Left colon (tissue), 2 donors: ENCODE measurements around the gene BAX. TPM values are rescaled to one million over a fixed set of nuclear protein-coding genes. Genes with fewer than 3 reads are reported as not detected.
"Not testable (repeated sequence)": the region's sequence is repeated elsewhere in the genome, so short reads cannot be mapped to it uniquely, and the experiment has no call there.

ENCODE experiments used
- ATAC-seq: fragments of 200-7000 bp; cut with Tn5 transposase; one replicate; pipeline ENCODE4 v1.9.1; 2020; ENCODE audit warnings: mild to moderate bottlenecking, moderate library complexity
- DNase-seq, 2 donors: peaks; one replicate each; pipeline ENCODE4 v3.0.0-alpha.2; 2020
- intact Hi-C, 2 donors: fragments of 100-400 bp; cut with DNase I in 1 of 2; cut with micrococcal nuclease in 1 of 2; formaldehyde crosslinking; loops; one replicate each; pipeline versions ENCODE4 v1.11.2 to v1.14.0; 2022; cut with DNase I, micrococcal nuclease
- total RNA-seq, 2 donors: library from RNA; stranded (reverse); fragmentation: NEBNext Ultra II Directional; extraction: Animal tissue kit (Norgen Biotek cat#: 25700); gene quantifications; one replicate each; pipeline ENCODE4 v1.2.1, GENCODE V29; 2021
- donor health status: DM: no; HTN: no; CAD: no.
- donor health status: DM: yes; HTN: yes; CAD: no.

BAX gene
- total RNA-seq, 2 donors from 2014 or later, result 128 to 174 TPM

GRCh38 chr19:48926909-48927308 is 27.8 kb upstream of the BAX start:
- no peak for DNase-seq
- peak; percentile 25 for ATAC-seq
- intact Hi-C loops, result no loop called here

GRCh38 chr19:48927692-48928091 is 27.0 kb upstream of the BAX start:
- DNase-seq, intact Hi-C loops, ATAC-seq: not testable (repeated sequence)

GRCh38 chr19:48928164-48929025 is 26.3 kb upstream of the BAX start:
- DNase-seq (no peak), ATAC-seq (peak; percentile 9)
- intact Hi-C loops, result no loop called here

GRCh38 chr19:48933382-48933932 is 21.2 kb upstream of the BAX start, which contains the start of gene DHDH:
DHDH (plus strand) TSS chr19:48933699; CDS start chr19:48933722, 23 bp downstream.
- DNase-seq, result peak; percentile 87 to 92
- intact Hi-C loops, result no loop called here
- ATAC-seq, result peak; percentile 97

- intact Hi-C loops, result no loop called here
- ATAC-seq, result no peak
These were observed 19.8 kb upstream of the BAX start for GRCh38 chr19:48934837-48935236.

GRCh38 chr19:48935864-48936263 is 18.8 kb upstream of the BAX start:
- no peak for ATAC-seq
- intact Hi-C loops, result no loop called here
- DNase-seq, result no peak

More at GRCh38 chr19:48934837-48935236, 19.8 kb upstream of the BAX start:
- DNase-seq, result no peak

- no peak for ATAC-seq
- intact Hi-C loops, result no loop called here
These were observed 16.4 kb upstream of the BAX start for GRCh38 chr19:48938256-48938655.

GRCh38 chr19:48940902-48941301 is 13.8 kb upstream of the BAX start:
- ATAC-seq, result no peak

More at GRCh38 chr19:48938256-48938655, 16.4 kb upstream of the BAX start:
- DNase-seq, result no peak

GRCh38 chr19:48943081-48943480 is 11.6 kb upstream of the BAX start:
- DNase-seq, result no peak
- ATAC-seq, result no peak
- intact Hi-C loops, result no loop called here

More at GRCh38 chr19:48940902-48941301, 13.8 kb upstream of the BAX start:
- no peak for DNase-seq
- intact Hi-C loops, result no loop called here

- intact Hi-C loops, result no loop called here
- ATAC-seq, result no peak
- DNase-seq, result no peak
These were observed 9.3 kb upstream of the BAX start for GRCh38 chr19:48945415-48945814.

GRCh38 chr19:48945817-48946216 is 8.9 kb upstream of the BAX start:
- ATAC-seq, result no peak
- intact Hi-C loops, result no loop called here

GRCh38 chr19:48946463-48947257 is 8.0 kb upstream of the BAX start:
- ATAC-seq (peak; percentile 29), DNase-seq (no peak)
- intact Hi-C loops, result no loop called here

More at GRCh38 chr19:48945817-48946216, 8.9 kb upstream of the BAX start:
- no peak for DNase-seq

GRCh38 chr19:48947258-48947542 is 7.5 kb upstream of the BAX start:
- ATAC-seq (no peak), DNase-seq (no peak)
- intact Hi-C loops, result no loop called here

- no peak for ATAC-seq
- intact Hi-C loops, result no loop called here
- no peak for DNase-seq
These were observed 4.5 kb upstream of the BAX start for GRCh38 chr19:48950159-48950558.

- DNase-seq, result no peak
- intact Hi-C loops, result no loop called here
- peak; percentile 42 for ATAC-seq
These were observed 3.7 kb upstream of the BAX start for GRCh38 chr19:48950830-48951519.

- no peak for DNase-seq
- intact Hi-C loops, result no loop called here
- ATAC-seq, result no peak
These were observed 1.5 kb upstream of the BAX start for GRCh38 chr19:48953141-48953540.

GRCh38 chr19:48953990-48954594 is 583 bp upstream of the BAX start:
- intact Hi-C loops, result no loop called here
- peak in 1 of 2 donors; percentile 33 for DNase-seq

GRCh38 chr19:48955308-48955958 is 758 bp downstream of the BAX start:
- ATAC-seq (no peak), DNase-seq (no peak)
- intact Hi-C loops, result no loop called here

More at GRCh38 chr19:48953990-48954594, 583 bp upstream of the BAX start:
- peak; percentile 51 for ATAC-seq
